Stimulated activated naive CD8-positive, alpha-beta T cell treated with anti-CD3 and anti-CD28 coated beads, Interleukin-15, amount 100 ng/mL, for 72 hours (primary cell): ENCODE data around the gene ACKR3.

Experiments
- ATAC-seq: fragments of 150-1000 bp; cut with Tn5 transposase; 2 replicates; pipeline ENCODE4 v1.10.0; 2021; ENCODE audit warnings: mild to moderate bottlenecking, moderate library complexity
- DNase-seq, 2 donors: peaks; one replicate each; pipeline ENCODE4 v3.0.0; 2021 to 2022
- H3K27ac Mint-ChIP-seq, 2 donors: one replicate each; pipeline ENCODE4 v1.8.0; 2022; ENCODE audit warnings: mild to moderate bottlenecking in 2 of 2, mixed read lengths in 2 of 2, moderate library complexity in 2 of 2
- H3K27me3 Mint-ChIP-seq: one replicate; pipeline ENCODE4 v1.8.0; 2022; ENCODE audit warnings: mixed read lengths
- H3K4me1 Mint-ChIP-seq: one replicate; pipeline ENCODE4 v1.8.0; 2022; ENCODE audit warnings: mild to moderate bottlenecking, mixed read lengths
- H3K4me3 Mint-ChIP-seq, 2 donors: one replicate each; pipeline ENCODE4 v1.8.0; 2022; ENCODE audit warnings: mild to moderate bottlenecking in 2 of 2, mixed read lengths in 2 of 2, moderate library complexity in 1 of 2
- H3K9me3 Mint-ChIP-seq, 2 donors: one replicate each; pipeline ENCODE4 v1.8.0; 2022; ENCODE audit warnings: mixed read lengths in 2 of 2

The ACKR3 gene

GRCh38 chr2:236573066-236573929, 3.7 kb downstream of the ACKR3 start:
- H3K27ac Mint-ChIP-seq = no peak overlapping the region
- no peaks in the 10 kb centered on the region for H3K27me3 Mint-ChIP-seq
- no peak for ATAC-seq
- H3K9me3 Mint-ChIP-seq = no peaks in the 10 kb centered on the region
- H3K4me1 Mint-ChIP-seq = peaks cover 23% of the 10 kb centered on the region
- no peak for DNase-seq
- H3K4me3 Mint-ChIP-seq = no peak overlapping the region

GRCh38 chr2:236574000-236574399, 4.4 kb downstream of the ACKR3 start:
- DNase-seq = no peak
- no peaks in the 10 kb centered on the region for H3K27me3 Mint-ChIP-seq
- H3K27ac Mint-ChIP-seq = no peak overlapping the region
- H3K4me3 Mint-ChIP-seq = no peak overlapping the region
- H3K4me1 Mint-ChIP-seq = peaks cover 16% of the 10 kb centered on the region
- ATAC-seq = no peak
- H3K9me3 Mint-ChIP-seq = no peaks in the 10 kb centered on the region

- Mint-ChIP-seq H3K27me3 (no peaks in the 10 kb centered on the region), H3K27ac (no peak overlapping the region), H3K9me3 (no peaks in the 10 kb centered on the region), H3K4me1 (peaks cover 15% of the 10 kb centered on the region), H3K4me3 (no peak overlapping the region)
- ATAC-seq = no peak
- DNase-seq = no peak
Measured at GRCh38 chr2:236574424-236575145, 5.0 kb downstream of the ACKR3 start.

- Mint-ChIP-seq H3K27me3 (no peaks in the 10 kb centered on the region), H3K4me3 (no peak overlapping the region), H3K4me1 (peaks cover 9% of the 10 kb centered on the region), H3K27ac (peak overlapping the region in 1 of 2 donors; percentile 42), H3K9me3 (no peaks in the 10 kb centered on the region)
- no peak for DNase-seq
- ATAC-seq = no peak
Measured at GRCh38 chr2:236575510-236575909, 5.9 kb downstream of the ACKR3 start.

- H3K4me1 Mint-ChIP-seq = peaks cover 6% of the 10 kb centered on the region
- H3K27me3 Mint-ChIP-seq = no peaks in the 10 kb centered on the region
- ATAC-seq (no peak), DNase-seq (no peak)
- H3K27ac Mint-ChIP-seq = peak overlapping the region in 1 of 2 donors; percentile 68
- H3K9me3 Mint-ChIP-seq = no peaks in the 10 kb centered on the region
- no peak overlapping the region for H3K4me3 Mint-ChIP-seq
Measured at GRCh38 chr2:236576087-236576486, 6.5 kb downstream of the ACKR3 start.

- H3K4me1 Mint-ChIP-seq = peaks cover 6% of the 10 kb centered on the region
- ATAC-seq (no peak), DNase-seq (no peak)
- H3K4me3 Mint-ChIP-seq = no peak overlapping the region
- no peaks in the 10 kb centered on the region for H3K27me3 Mint-ChIP-seq
- peak overlapping the region; percentile 29 to 40 for H3K27ac Mint-ChIP-seq
- no peaks in the 10 kb centered on the region for H3K9me3 Mint-ChIP-seq
Measured at GRCh38 chr2:236576953-236577352, 7.3 kb downstream of the ACKR3 start.

GRCh38 chr2:236577481-236578410, 8.1 kb downstream of the ACKR3 start:
- H3K27me3 Mint-ChIP-seq = no peaks in the 10 kb centered on the region
- peaks cover 6% of the 10 kb centered on the region for H3K4me1 Mint-ChIP-seq
- no peak overlapping the region for H3K4me3 Mint-ChIP-seq
- H3K27ac Mint-ChIP-seq = no peak overlapping the region
- ATAC-seq (no peak), DNase-seq (no peak)
- H3K9me3 Mint-ChIP-seq = no peaks in the 10 kb centered on the region

GRCh38 chr2:236578411-236578846, 8.8 kb downstream of the ACKR3 start:
- Mint-ChIP-seq H3K27me3 (no peaks in the 10 kb centered on the region), H3K4me1 (peaks cover 6% of the 10 kb centered on the region), H3K9me3 (no peaks in the 10 kb centered on the region), H3K27ac (peak overlapping the region in 1 of 2 donors; percentile 24), H3K4me3 (no peak overlapping the region)
- ATAC-seq (no peak), DNase-seq (no peak)

GRCh38 chr2:236579048-236579745, 9.6 kb downstream of the ACKR3 start:
- ATAC-seq (no peak), DNase-seq (no peak)
- H3K4me3 Mint-ChIP-seq = no peak overlapping the region
- peaks cover 6% of the 10 kb centered on the region for H3K4me1 Mint-ChIP-seq
- no peaks in the 10 kb centered on the region for H3K27me3 Mint-ChIP-seq
- no peaks in the 10 kb centered on the region for H3K9me3 Mint-ChIP-seq
- H3K27ac Mint-ChIP-seq = no peak overlapping the region

GRCh38 chr2:236579746-236580315, 10.2 kb downstream of the ACKR3 start:
- peak overlapping the region in 1 of 2 donors; percentile 80 for H3K27ac Mint-ChIP-seq
- no peaks in the 10 kb centered on the region for H3K27me3 Mint-ChIP-seq
- DNase-seq = no peak
- no peak overlapping the region for H3K4me3 Mint-ChIP-seq
- peaks cover 6% of the 10 kb centered on the region for H3K4me1 Mint-ChIP-seq
- no peak for ATAC-seq
- H3K9me3 Mint-ChIP-seq = no peaks in the 10 kb centered on the region

GRCh38 chr2:236580746-236581355, 11.2 kb downstream of the ACKR3 start:
- ATAC-seq = no peak
- H3K4me1 Mint-ChIP-seq = peaks cover 6% of the 10 kb centered on the region
- H3K9me3 Mint-ChIP-seq = no peaks in the 10 kb centered on the region
- no peak overlapping the region for H3K4me3 Mint-ChIP-seq
- H3K27me3 Mint-ChIP-seq = no peaks in the 10 kb centered on the region
- H3K27ac Mint-ChIP-seq = peak overlapping the region; percentile 20 to 53
- DNase-seq = no peak

- ATAC-seq = no peak
Measured at GRCh38 chr2:236581546-236581945, 11.9 kb downstream of the ACKR3 start.

GRCh38 chr2:236582968-236583367, 13.3 kb downstream of the ACKR3 start:
- no peaks in the 10 kb centered on the region for H3K27me3 Mint-ChIP-seq
- H3K4me1 Mint-ChIP-seq = peaks cover 6% of the 10 kb centered on the region
- DNase-seq (no peak), ATAC-seq (no peak)
- H3K27ac Mint-ChIP-seq = no peak overlapping the region
- no peak overlapping the region for H3K4me3 Mint-ChIP-seq
- peaks cover 0 to 5% of the 10 kb centered on the region in 2 donors for H3K9me3 Mint-ChIP-seq

More at GRCh38 chr2:236581546-236581945, 11.9 kb downstream of the ACKR3 start:
- Mint-ChIP-seq H3K27ac (peak overlapping the region in 1 of 2 donors; percentile 20), H3K4me1 (peaks cover 6% of the 10 kb centered on the region), H3K9me3 (peaks cover 0 to 2% of the 10 kb centered on the region in 2 donors), H3K4me3 (no peak overlapping the region), H3K27me3 (no peaks in the 10 kb centered on the region)
- no peak for DNase-seq

GRCh38 chr2:236583621-236584203, 14.1 kb downstream of the ACKR3 start:
- Mint-ChIP-seq H3K4me3 (no peak overlapping the region), H3K27me3 (no peaks in the 10 kb centered on the region), H3K4me1 (peaks cover 6% of the 10 kb centered on the region), H3K27ac (no peak overlapping the region), H3K9me3 (peaks cover 0 to 5% of the 10 kb centered on the region in 2 donors)
- DNase-seq (no peak), ATAC-seq (no peak)
